Midbrain (tissue), 1 donor: Measurements from ENCODE around the gene FOXF2.

Source experiments
- DNase-seq: peaks from one replicate; lab custom pipeline; 2025; lab: John Stamatoyannopoulos, UW

Gene FOXF2

GRCh38 chr6:1407499-1407990 is 18.2 kb downstream of the FOXF2 start:
- no peak for DNase-seq

- DNase-seq = no peak
These were observed 20.5 kb downstream of the FOXF2 start for GRCh38 chr6:1409774-1410465.

GRCh38 chr6:1412901-1413300 is 23.5 kb downstream of the FOXF2 start:
- no peak for DNase-seq

- no peak for DNase-seq
These were observed 26.2 kb downstream of the FOXF2 start for GRCh38 chr6:1415416-1416063.

GRCh38 chr6:1416191-1416760 is 26.9 kb downstream of the FOXF2 start:
- DNase-seq = no peak

GRCh38 chr6:1416820-1417219 is 27.4 kb downstream of the FOXF2 start:
- DNase-seq = no peak

- DNase-seq = no peak
These were observed 28.3 kb downstream of the FOXF2 start for GRCh38 chr6:1417718-1418117.

- DNase-seq = no peak
These were observed 29.3 kb downstream of the FOXF2 start for GRCh38 chr6:1418471-1419191.

GRCh38 chr6:1420382-1420781 is 31.0 kb downstream of the FOXF2 start:
- DNase-seq = no peak

- no peak for DNase-seq
These were observed 32.9 kb downstream of the FOXF2 start for GRCh38 chr6:1422290-1422689.

GRCh38 chr6:1423578-1423977 is 34.2 kb downstream of the FOXF2 start:
- no peak for DNase-seq

GRCh38 chr6:1424306-1424927 is 35.0 kb downstream of the FOXF2 start:
- DNase-seq = peak; percentile 0

- no peak for DNase-seq
These were observed 37.0 kb downstream of the FOXF2 start for GRCh38 chr6:1426416-1426815.

- no peak for DNase-seq
These were observed 46.4 kb downstream of the FOXF2 start for GRCh38 chr6:1435806-1436205.

- peak; percentile 69 for DNase-seq
These were observed 47.2 kb downstream of the FOXF2 start for GRCh38 chr6:1436334-1437306.

- DNase-seq = no peak
These were observed 48.4 kb downstream of the FOXF2 start for GRCh38 chr6:1437553-1438406.

- DNase-seq = no peak
These were observed 49.1 kb downstream of the FOXF2 start for GRCh38 chr6:1438471-1438881.

GRCh38 chr6:1439349-1439748 is 50.0 kb downstream of the FOXF2 start:
- DNase-seq = no peak

GRCh38 chr6:1442929-1443328 is 53.6 kb downstream of the FOXF2 start:
- DNase-seq = no peak
